Brain pericyte (primary cell): ENCODE measurements around the gene BGN.

Source experiments
- DNase-seq: peaks from one replicate; pipeline ENCODE4 v3.0.0-alpha.2; 2012; ENCODE audit warnings: low read depth, low spot score

The BGN gene

GRCh38 chrX:153460826-153461225 lies 34.0 kb upstream of the BGN start:
- DNase-seq, result no peak

- DNase-seq, result no peak
Observed at GRCh38 chrX:153462291-153462690, 32.5 kb upstream of the BGN start.

- DNase-seq, result no peak
Observed at GRCh38 chrX:153463031-153463430, 31.7 kb upstream of the BGN start.

GRCh38 chrX:153463556-153463955 lies 31.2 kb upstream of the BGN start:
- no peak for DNase-seq

GRCh38 chrX:153464116-153464515 lies 30.7 kb upstream of the BGN start:
- no peak for DNase-seq

- no peak for DNase-seq
Observed at GRCh38 chrX:153465691-153466380, 28.9 kb upstream of the BGN start.

GRCh38 chrX:153468008-153468580 lies 26.7 kb upstream of the BGN start:
- DNase-seq, result no peak

GRCh38 chrX:153469811-153470410 lies 24.9 kb upstream of the BGN start:
- no peak for DNase-seq

GRCh38 chrX:153470411-153471363 lies 24.1 kb upstream of the BGN start, which contains the start of gene HAUS7:
HAUS7 (minus strand) TSS chrX:153470576; CDS start chrX:153470557, 19 bp downstream.
- DNase-seq, result peak; percentile 69

GRCh38 chrX:153471663-153472280 lies 23.0 kb upstream of the BGN start:
- DNase-seq, result no peak

- DNase-seq, result no peak
Observed at GRCh38 chrX:153473126-153473525, 21.7 kb upstream of the BGN start.

GRCh38 chrX:153474266-153474665 lies 20.5 kb upstream of the BGN start:
- no peak for DNase-seq

- no peak for DNase-seq
Observed at GRCh38 chrX:153474718-153475117, 20.1 kb upstream of the BGN start.

- DNase-seq, result no peak
Observed at GRCh38 chrX:153475271-153475670, 19.5 kb upstream of the BGN start.

- no peak for DNase-seq
Observed at GRCh38 chrX:153475751-153476281, 19.0 kb upstream of the BGN start.

GRCh38 chrX:153476666-153477363 lies 18.0 kb upstream of the BGN start:
- no peak for DNase-seq

GRCh38 chrX:153477364-153477857 lies 17.4 kb upstream of the BGN start:
- DNase-seq, result no peak

GRCh38 chrX:153477901-153478300 lies 16.9 kb upstream of the BGN start:
- DNase-seq, result no peak

- no peak for DNase-seq
Observed at GRCh38 chrX:153478746-153479145, 16.0 kb upstream of the BGN start.

- DNase-seq, result no peak
Observed at GRCh38 chrX:153481043-153481442, 13.7 kb upstream of the BGN start.
